ENCODE results near the gene ALDH16A1. TPM values are rescaled to one million over a fixed set of nuclear protein-coding genes. Genes with fewer than 3 reads are reported as not detected.

ALDH16A1 gene
- total and polyA plus RNA-seq, 2 donors, result 28.5 to 51.6 TPM

DNA sequence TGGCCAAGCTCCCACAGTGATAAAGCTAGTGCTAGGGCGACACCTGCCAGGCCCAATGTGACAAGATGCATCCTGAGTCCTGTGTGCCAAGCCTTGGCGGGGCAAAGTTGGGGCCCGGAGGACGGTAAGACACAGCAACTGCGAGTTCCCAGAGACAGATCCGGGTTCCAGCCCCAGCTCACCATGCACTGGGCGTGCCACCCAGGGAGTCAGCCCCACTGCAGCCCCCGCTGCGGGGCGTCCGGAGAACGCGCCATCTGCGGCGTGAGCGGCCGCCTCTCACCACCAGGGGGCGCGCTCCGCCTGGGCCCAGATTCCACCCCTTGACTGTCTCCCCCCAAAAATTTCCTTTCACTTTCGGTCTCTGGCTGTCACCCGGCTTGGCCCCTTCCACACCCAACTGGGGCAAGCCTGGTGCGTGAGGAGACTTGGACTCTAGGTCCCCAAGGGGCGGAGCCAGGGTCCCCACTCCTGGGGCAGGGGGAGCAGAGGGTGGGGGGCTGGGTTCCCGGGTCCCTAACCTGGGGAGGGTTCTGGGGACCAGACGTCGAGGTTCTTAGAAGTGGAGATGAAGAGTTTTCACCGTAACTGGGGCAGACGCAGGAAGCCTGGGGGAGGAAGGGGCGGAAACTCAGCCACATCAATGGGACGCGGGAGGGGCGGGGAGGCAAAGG is 21.0 kb downstream of the ALDH16A1 start, which contains the start of gene FLT3LG:
TSS of gene FLT3LG (plus strand) at position 348 of the 674 bp plus-strand sequence. CDS start 425 bp downstream, outside the sequence.
- H3K27me3 ChIP-seq (ENCODE audit: control insufficient read depth in 2 of 2, insufficient read depth in 1 of 2, low read length in 1 of 2), result no peaks in the 10 kb centered on the region
- peak within 1 kb of the TSS; percentile 95 to 99 for H3K27ac ChIP-seq (ENCODE audit: low read depth in 1 of 2, low read length in 1 of 2)
- H3K4me1 ChIP-seq (ENCODE audit: control insufficient read depth in 2 of 2, insufficient read depth in 2 of 2, low read length in 2 of 2), result peaks cover 31 to 72% of the 10 kb centered on the region in 2 donors
- peak within 1 kb of the TSS; percentile 76 to 88 for H3K4me3 ChIP-seq (ENCODE audit: low read length in 2 of 2)
- DNase-seq (ENCODE audit: low read depth in 6 of 9, low spot score in 9 of 9), result peak; percentile 90 to 98 (median 93)
- peaks cover 3 to 6% of the 10 kb centered on the region in 2 donors for H3K36me3 ChIP-seq (ENCODE audit: control insufficient read depth in 2 of 2, insufficient read depth in 2 of 2, low read length in 1 of 2)
- H3K9me3 ChIP-seq (ENCODE audit: control insufficient read depth in 2 of 2, insufficient read depth in 1 of 2, low read length in 1 of 2), result peaks cover 0 to 10% of the 10 kb centered on the region in 2 donors
- under 1% methylated on average over 33 of the region's 33 CpGs for WGBS

DNA sequence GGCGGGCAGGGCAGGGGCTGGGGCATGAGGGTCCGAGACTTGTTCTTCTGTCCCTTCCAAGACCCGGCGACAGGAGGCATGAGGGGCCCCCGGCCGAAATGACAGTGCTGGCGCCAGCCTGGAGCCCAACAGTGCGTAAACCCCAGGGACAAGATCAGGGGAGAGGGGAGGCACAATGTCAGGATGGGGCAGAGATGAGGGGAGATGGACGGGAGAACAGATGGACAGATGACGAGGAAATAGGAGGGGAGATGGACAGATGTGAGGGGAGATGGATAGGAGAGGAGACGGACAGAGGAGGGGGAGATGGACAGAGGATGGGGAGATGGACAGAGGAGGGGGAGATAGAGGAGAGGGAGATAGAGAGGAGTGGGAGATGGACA is 21.5 kb downstream of the ALDH16A1 start:
- DNase-seq (ENCODE audit: low read depth in 6 of 9, low spot score in 9 of 9), result no peak
- Histone ChIP-seq H3K27me3 (ENCODE audit: control insufficient read depth in 2 of 2, insufficient read depth in 1 of 2, low read length in 1 of 2) (no peaks in the 10 kb centered on the region), H3K4me3 (ENCODE audit: low read length in 2 of 2) (peak overlapping the region; percentile 76 to 88), H3K9me3 (ENCODE audit: control insufficient read depth in 2 of 2, insufficient read depth in 1 of 2, low read length in 1 of 2) (peaks cover 0 to 10% of the 10 kb centered on the region in 2 donors), H3K27ac (ENCODE audit: low read depth in 1 of 2, low read length in 1 of 2) (peak overlapping the region; percentile 95 to 99), H3K4me1 (ENCODE audit: control insufficient read depth in 2 of 2, insufficient read depth in 2 of 2, low read length in 2 of 2) (peaks cover 31 to 67% of the 10 kb centered on the region in 2 donors), H3K36me3 (ENCODE audit: control insufficient read depth in 2 of 2, insufficient read depth in 2 of 2, low read length in 1 of 2) (peaks cover 2 to 5% of the 10 kb centered on the region in 2 donors)
- 9% methylated on average over 11 of the region's 11 CpGs for WGBS

DNA sequence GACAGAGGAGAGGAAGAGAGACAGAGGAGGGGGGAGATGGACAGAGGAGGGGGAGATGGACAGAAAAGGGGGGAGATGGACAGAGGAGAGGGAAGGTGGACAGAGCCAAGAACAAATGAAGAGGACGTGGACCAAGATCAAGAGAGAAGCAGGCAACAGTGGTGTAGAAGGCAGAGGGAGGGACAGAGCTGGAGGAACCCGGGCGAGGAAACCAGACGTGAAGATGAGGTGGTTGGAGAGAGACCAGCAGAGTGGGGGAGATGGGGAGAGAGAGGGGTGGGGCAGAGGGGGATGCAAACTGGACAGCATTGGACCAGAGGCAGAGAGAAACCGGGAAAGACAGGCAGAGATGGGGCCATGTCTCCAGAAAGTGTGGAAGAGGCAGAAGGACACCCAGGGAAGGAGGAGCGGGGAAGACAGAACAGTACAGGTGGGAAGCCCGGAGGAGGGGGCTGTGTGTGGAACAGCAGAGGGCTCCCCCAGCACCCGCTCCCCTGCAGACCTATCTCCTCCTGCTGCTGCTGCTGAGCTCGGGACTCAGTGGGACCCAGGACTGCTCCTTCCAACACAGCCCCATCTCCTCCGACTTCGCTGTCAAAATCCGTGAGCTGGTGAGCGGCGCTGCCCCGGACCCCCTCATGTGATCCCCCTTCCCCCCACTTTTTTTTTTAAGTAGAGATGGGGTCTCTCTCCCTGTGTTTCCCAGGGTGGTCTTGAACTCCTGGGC is 22.3 kb downstream of the ALDH16A1 start:
- H3K27ac ChIP-seq (ENCODE audit: low read depth in 1 of 2, low read length in 1 of 2), result peak overlapping the region; percentile 95 to 99
- DNase-seq (ENCODE audit: low read depth in 6 of 9, low spot score in 9 of 9), result peak in 1 of 9 donors; percentile 48
- H3K4me3 ChIP-seq (ENCODE audit: low read length in 2 of 2), result peak overlapping the region; percentile 76 to 88
- no peaks in the 10 kb centered on the region for H3K27me3 ChIP-seq (ENCODE audit: control insufficient read depth in 2 of 2, insufficient read depth in 1 of 2, low read length in 1 of 2)
- peaks cover 7 to 11% of the 10 kb centered on the region in 2 donors for H3K36me3 ChIP-seq (ENCODE audit: control insufficient read depth in 2 of 2, insufficient read depth in 2 of 2, low read length in 1 of 2)
- H3K4me1 ChIP-seq (ENCODE audit: control insufficient read depth in 2 of 2, insufficient read depth in 2 of 2, low read length in 2 of 2), result peaks cover 23 to 59% of the 10 kb centered on the region in 2 donors
- H3K9me3 ChIP-seq (ENCODE audit: control insufficient read depth in 2 of 2, insufficient read depth in 1 of 2, low read length in 1 of 2), result peaks cover 0 to 12% of the 10 kb centered on the region in 2 donors
- 69% methylated on average over 15 of the region's 15 CpGs for WGBS

DNA sequence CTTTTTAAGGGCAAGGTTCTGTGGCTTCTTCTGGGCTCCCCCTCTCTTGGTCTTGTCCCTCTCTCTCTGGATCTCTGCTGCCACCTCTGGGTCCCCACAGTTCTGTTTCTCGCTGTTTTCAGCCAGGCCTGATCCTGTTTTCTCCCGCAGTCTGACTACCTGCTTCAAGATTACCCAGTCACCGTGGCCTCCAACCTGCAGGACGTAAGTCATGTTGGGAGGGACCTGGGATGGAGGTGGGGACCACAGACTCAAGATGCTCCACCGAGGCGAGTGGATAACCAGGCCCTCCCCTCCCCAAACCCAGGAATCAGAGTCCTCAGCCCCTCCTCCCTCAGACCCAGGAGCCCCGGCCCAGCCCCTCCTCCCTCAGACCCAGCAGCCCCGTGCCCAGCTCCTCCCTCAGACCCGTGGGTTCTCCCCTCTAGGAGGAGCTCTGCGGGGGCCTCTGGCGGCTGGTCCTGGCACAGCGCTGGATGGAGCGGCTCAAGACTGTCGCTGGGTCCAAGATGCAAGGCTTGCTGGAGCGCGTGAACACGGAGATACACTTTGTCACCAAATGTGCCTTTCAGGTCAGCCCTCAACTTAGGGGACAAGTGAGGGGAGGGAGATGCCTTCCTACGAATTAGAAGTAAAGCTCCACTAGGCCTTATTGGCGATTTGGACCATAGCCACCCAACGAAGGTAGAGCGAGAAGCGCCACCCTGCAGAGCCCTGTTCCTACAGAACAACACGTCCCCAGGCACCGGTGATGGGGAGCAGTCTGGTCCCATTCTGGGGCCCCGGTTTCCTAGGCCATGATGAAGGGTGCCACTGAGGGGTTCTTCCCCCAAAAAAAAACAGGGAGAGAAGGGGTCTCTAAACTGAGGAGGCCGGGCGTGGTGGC is 23.2 kb downstream of the ALDH16A1 start:
- Histone ChIP-seq H3K9me3 (ENCODE audit: control insufficient read depth in 2 of 2, insufficient read depth in 1 of 2, low read length in 1 of 2) (peaks cover 0 to 13% of the 10 kb centered on the region in 2 donors), H3K4me1 (ENCODE audit: control insufficient read depth in 2 of 2, insufficient read depth in 2 of 2, low read length in 2 of 2) (peaks cover 17 to 50% of the 10 kb centered on the region in 2 donors), H3K27me3 (ENCODE audit: control insufficient read depth in 2 of 2, insufficient read depth in 1 of 2, low read length in 1 of 2) (no peaks in the 10 kb centered on the region), H3K27ac (ENCODE audit: low read depth in 1 of 2, low read length in 1 of 2) (peak overlapping the region; percentile 72 to 95), H3K36me3 (ENCODE audit: control insufficient read depth in 2 of 2, insufficient read depth in 2 of 2, low read length in 1 of 2) (peaks cover 9 to 17% of the 10 kb centered on the region in 2 donors), H3K4me3 (ENCODE audit: low read length in 2 of 2) (peak overlapping the region; percentile 21 to 76)
- WGBS, result 57% methylated on average over 27 of the region's 27 CpGs
- DNase-seq (ENCODE audit: low read depth in 6 of 9, low spot score in 9 of 9), result peak in 3 of 9 donors; percentile 64 to 78 (median 69)

DNA sequence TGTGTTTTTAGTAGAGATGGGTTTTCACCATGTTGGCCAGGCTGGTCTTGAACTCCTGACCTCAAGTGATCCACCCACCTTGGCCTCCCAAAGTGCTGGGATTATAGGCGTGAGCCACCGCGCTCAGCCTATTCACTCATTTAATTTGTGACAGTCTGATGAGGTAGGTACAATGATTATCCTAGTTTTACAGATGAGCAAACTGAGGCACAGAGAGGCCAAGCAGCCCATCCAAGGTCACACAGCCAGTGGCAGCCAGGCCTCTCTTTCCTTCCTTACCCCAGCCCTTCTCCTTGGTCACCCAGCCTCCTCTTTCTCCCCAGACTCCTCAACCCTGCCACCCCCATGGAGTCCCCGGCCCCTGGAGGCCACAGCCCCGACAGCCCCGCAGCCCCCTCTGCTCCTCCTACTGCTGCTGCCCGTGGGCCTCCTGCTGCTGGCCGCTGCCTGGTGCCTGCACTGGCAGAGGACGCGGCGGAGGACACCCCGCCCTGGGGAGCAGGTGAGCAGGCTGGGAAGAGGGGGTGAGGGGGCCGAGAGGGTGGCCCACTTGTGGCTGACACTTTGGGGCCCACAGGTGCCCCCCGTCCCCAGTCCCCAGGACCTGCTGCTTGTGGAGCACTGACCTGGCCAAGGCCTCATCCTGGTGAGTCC is 27.1 kb downstream of the ALDH16A1 start:
- DNase-seq (ENCODE audit: low read depth in 6 of 9, low spot score in 9 of 9), result no peak
- H3K27ac ChIP-seq (ENCODE audit: low read depth in 1 of 2, low read length in 1 of 2), result no peak overlapping the region
- H3K4me3 ChIP-seq (ENCODE audit: low read length in 2 of 2), result no peak overlapping the region
- peaks cover 19 to 33% of the 10 kb centered on the region in 2 donors for H3K36me3 ChIP-seq (ENCODE audit: control insufficient read depth in 2 of 2, insufficient read depth in 2 of 2, low read length in 1 of 2)
- no peaks in the 10 kb centered on the region for H3K27me3 ChIP-seq (ENCODE audit: control insufficient read depth in 2 of 2, insufficient read depth in 1 of 2, low read length in 1 of 2)
- 90% methylated on average over 14 of the region's 14 CpGs for WGBS
- H3K4me1 ChIP-seq (ENCODE audit: control insufficient read depth in 2 of 2, insufficient read depth in 2 of 2, low read length in 2 of 2), result peaks cover 7 to 23% of the 10 kb centered on the region in 2 donors
- H3K9me3 ChIP-seq (ENCODE audit: control insufficient read depth in 2 of 2, insufficient read depth in 1 of 2, low read length in 1 of 2), result peaks cover 0 to 3% of the 10 kb centered on the region in 2 donors

DNA sequence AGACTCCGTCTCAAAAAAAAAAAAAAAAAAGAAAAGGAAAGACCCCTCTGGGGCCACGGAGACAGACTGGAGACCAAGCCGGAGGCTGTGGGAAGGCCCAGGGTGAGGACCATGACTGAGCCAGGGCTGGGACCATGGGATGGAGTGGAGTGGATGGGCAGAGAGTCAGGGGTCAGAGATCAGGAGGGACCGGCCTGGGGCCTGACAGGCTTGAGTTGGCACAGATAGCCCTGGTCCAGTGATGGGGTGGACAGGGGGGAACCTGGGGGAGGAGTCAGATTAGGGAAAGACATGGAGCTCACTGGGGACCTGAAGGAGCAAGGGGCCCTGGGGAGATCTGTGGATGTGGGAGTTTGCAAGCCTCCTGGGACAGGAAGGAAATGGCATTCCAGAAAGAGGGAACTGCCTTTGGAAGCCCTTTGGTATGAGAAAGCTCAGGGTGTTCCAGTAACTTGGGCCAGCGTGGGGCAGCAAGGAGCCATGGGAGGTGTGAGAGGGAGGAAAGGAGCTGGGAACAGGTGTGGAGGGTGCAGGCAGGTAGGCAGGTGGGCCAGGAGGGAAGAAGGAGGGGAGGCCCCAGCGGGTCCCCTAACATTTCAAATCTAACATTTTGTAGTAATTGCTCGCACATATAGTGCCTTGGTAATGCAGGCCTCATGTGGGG is 28.1 kb downstream of the ALDH16A1 start:
- Histone ChIP-seq H3K27ac (ENCODE audit: low read depth in 1 of 2, low read length in 1 of 2) (no peak overlapping the region), H3K27me3 (ENCODE audit: control insufficient read depth in 2 of 2, insufficient read depth in 1 of 2, low read length in 1 of 2) (no peaks in the 10 kb centered on the region), H3K4me1 (ENCODE audit: control insufficient read depth in 2 of 2, insufficient read depth in 2 of 2, low read length in 2 of 2) (peaks cover 4 to 13% of the 10 kb centered on the region in 2 donors), H3K9me3 (ENCODE audit: control insufficient read depth in 2 of 2, insufficient read depth in 1 of 2, low read length in 1 of 2) (peaks cover 0 to 3% of the 10 kb centered on the region in 2 donors), H3K36me3 (ENCODE audit: control insufficient read depth in 2 of 2, insufficient read depth in 2 of 2, low read length in 1 of 2) (peaks cover 25 to 40% of the 10 kb centered on the region in 2 donors), H3K4me3 (ENCODE audit: low read length in 2 of 2) (no peak overlapping the region)
- no peak for DNase-seq (ENCODE audit: low read depth in 6 of 9, low spot score in 9 of 9)
- 99% methylated on average over 7 of the region's 7 CpGs for WGBS

DNA sequence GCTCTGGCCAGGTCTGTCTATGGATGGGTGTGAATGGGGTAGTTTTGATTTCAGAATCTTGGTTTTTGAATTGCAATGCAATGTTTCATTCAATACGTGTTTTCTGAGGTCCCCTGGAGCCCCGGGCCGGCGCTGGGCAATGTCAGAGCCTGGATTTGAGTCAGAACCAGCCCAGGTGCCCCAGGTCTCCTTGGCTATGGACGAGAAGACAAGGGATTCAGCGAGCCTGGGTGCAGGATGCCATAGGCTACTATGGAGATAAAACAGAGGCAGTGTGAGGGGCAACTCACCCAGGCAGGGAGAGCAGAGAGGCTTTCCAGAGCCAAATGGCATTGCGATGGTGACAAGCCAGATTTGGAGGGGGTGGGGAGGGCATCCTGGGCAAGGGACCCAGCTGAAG is 33.2 kb downstream of the ALDH16A1 start:
- no peak overlapping the region for H3K4me3 ChIP-seq (ENCODE audit: low read length in 2 of 2)
- H3K27me3 ChIP-seq (ENCODE audit: control insufficient read depth in 2 of 2, insufficient read depth in 1 of 2, low read length in 1 of 2), result no peaks in the 10 kb centered on the region
- H3K9me3 ChIP-seq (ENCODE audit: control insufficient read depth in 2 of 2, insufficient read depth in 1 of 2, low read length in 1 of 2), result peaks cover 0 to 6% of the 10 kb centered on the region in 2 donors
- DNase-seq (ENCODE audit: low read depth in 6 of 9, low spot score in 9 of 9), result no peak
- 97% methylated on average over 7 of the region's 7 CpGs for WGBS
- H3K36me3 ChIP-seq (ENCODE audit: control insufficient read depth in 2 of 2, insufficient read depth in 2 of 2, low read length in 1 of 2), result peaks cover 42 to 48% of the 10 kb centered on the region in 2 donors
- peaks cover 14 to 38% of the 10 kb centered on the region in 2 donors for H3K4me1 ChIP-seq (ENCODE audit: control insufficient read depth in 2 of 2, insufficient read depth in 2 of 2, low read length in 2 of 2)
- H3K27ac ChIP-seq (ENCODE audit: low read depth in 1 of 2, low read length in 1 of 2), result peak overlapping the region in 1 of 2 donors; percentile 60
